Left renal pelvis (tissue), 4 donors: ENCODE results near the gene NME3. TPM values are rescaled to one million over a fixed set of nuclear protein-coding genes. Genes with fewer than 3 reads are reported as not detected.

Source experiments
- DNase-seq, 4 donors: peaks; one replicate each; pipeline ENCODE4 v3.0.0-alpha.2; 2013; ENCODE audit warnings: low read depth in 4 of 4, low spot score in 3 of 4
- polyA plus RNA-seq, 4 donors: library from polyadenylated mRNA; unstranded; fragments of 120-200 nt; gene quantifications; one replicate each; pipeline ENCODE4 v1.2.1, GENCODE V29; 2013; ENCODE audit not compliant: insufficient read length in 4 of 4

Gene NME3
- polyA plus RNA-seq, 4 donors: 18.7 to 46.6 (median 22.9) TPM

DNA sequence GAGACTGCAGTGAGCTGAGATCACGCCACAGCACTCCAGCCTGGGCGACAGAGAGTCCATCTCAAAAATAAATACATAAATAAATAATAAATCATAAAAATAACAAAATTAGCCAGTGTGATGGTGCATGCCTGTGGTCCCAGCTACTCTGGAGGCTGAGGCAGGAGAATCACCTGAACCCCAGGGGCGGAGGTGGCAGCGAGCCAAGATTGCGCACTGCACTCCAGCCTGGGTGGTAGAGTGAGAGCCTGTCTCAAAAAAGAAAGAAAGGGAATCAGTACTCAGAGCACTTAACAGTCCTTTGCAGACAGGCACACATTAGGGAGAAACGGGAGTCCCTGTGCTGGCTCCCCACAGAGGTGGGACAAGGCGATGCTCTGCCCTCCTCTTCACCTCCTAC, 40.3 kb downstream of the NME3 start:
- no peak for DNase-seq

DNA sequence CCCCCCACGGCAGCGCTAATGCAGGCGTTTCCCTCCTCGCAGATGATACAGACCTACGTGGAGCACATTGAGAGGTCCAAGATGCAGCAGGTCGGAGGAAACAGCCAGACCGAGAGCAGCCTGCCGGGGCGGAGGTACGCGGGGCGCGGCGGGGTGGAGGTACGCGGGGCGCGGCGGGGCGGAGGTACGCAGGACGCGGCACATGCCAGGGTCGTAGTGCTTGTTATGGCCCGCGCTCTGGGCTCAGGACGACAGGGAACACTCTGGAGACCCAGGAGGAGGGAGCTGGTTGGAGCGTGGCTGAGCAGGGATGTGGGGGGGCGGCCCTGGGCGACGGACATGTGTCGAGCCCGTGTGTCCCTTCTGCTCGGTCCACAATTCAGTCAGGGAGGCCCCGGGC, 41.9 kb downstream of the NME3 start:
- DNase-seq: no peak

DNA sequence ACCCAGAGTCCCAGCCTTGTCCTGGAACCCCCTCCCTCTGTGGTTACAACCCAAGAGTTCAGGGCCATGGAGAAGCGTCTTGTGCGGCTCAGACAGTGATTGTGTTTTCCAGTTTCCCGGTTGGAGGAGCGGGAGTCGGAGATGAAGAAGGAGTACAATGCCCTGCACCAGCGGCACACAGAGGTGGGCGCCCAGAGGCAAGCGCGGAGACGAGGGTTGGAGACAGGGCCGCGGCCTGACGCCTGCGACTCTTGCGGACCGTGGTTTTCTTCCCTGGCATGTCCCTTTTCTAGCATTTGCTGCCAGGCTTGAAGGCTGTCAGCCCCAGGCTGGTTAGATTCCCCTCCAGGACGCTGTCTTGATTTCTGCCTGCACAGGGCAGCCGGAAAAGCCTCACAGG, 42.3 kb downstream of the NME3 start:
- DNase-seq: no peak

DNA sequence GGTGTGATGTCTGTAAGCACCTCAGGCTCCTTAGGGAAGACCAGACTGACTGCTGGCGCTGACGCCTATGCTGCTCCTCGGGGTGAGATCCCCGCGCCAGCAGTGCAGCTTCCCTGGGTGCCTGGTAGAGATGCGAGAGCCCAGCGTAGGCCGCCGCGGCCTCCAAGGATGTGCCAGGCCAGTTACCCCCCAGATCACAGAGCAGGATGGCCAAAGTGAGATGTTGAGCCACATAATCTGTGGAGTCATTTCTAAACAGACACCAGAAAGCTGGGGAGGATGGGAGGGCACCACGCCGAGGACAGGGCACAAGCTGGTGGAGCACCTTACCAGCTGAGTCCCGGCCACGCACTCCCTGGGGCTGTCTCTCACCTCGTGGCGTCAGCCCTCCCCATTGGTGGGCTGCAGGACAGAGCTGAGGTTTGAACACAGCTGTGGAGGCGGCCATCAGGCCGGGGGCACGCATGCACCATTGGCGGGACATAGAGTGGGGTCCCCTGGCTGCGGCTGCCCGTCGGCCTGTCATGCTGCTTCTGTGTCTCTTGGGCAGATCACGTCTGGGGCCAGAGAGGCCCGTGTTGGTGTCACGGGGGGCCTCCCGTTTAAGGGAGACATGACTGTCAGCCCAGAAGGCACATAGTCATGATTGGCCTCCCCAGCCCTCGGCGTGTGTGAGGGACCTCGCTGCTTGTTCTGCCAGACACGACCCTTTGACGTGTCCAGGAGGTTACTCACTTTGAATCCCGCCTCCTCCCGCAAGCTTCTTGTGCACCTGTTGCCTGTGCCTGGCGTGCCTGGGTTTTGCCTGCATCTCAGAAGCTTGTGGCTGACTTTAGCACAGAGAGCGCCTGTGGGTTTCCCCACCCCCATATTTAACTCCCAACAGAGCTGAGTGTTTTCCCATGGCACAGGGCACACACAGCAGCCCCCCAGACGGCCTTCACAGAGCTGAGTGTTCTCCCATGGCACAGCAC, 43.4 kb downstream of the NME3 start:
- DNase-seq: no peak

DNA sequence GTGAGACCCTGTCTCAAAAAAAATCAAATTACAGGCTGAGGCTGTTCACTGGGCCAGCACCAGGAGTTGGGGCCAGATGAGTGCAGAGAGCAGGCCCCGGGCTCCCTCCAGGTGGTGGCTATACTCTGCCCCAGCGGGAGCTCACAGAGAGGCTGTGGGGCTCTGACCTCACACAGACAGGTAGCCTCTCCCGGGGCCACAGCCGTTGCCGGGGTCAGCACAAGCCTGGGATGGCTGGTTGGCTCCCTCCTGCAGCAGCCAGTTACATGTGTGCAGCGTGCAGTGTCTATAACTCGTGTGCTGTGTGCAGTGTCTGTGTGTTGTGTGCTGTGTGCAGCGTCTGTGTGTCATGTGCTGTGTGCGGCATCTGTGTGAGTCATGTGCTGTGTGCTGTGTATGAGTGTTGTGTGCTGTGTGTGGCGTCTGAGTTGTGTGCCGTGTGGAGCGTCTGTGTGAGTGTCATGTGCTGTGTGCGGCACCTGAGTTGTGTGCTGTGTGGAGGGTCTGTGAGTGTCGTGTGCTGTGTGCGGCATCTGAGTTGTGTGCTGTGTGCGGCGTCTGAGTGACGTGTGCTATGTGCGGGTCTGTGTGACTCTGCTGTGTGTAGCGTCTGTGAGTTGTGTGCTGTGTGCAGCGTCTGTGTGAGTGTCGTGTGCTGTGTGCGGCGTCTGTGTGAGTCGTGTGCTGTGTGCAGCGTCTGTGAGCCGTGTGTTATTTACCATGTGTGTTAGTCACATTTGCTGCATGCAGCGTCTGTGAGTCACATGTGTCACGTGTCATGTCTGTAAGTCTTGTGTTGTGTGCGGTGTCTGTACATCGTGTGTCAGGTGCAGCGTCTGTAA, 44.5 kb downstream of the NME3 start:
- no peak for DNase-seq

- DNase-seq: no peak
Measured at GRCh38 chr16:1724491-1724890, 46.9 kb downstream of the NME3 start.

DNA sequence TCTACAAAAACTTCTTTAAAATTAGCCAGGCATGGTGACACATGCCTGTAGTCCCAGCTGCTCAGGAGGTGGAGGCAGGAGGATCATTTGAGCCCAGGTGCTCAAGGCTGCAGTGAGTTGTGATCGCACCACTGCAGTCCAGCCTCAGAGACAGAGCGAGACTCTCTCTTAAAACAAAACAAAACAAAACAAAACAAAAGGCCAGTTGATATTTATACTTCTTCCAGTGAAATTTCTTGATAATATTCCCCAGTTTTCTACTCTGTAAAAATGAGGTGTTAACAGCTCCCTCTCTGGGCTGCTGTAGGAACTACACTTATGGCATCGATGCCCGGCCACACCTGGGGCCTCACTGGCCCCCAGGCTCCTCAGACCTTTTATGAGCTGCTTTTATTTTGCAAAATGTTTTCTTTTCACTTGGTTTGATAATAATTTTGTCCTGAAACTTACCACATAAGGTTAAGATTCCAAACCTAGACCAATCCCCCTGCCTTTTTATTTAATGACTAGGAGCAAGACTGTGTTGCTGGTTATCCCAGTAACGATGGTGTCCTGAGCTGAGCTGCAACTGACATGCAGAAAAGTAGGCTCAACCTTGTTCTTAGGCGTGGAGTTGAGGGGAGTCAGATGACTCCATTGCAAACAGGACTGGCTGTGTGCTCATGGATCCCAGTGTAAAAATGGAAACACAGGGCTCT, 47.7 kb downstream of the NME3 start:
- no peak for DNase-seq

GRCh38 chr16:1721372-1721771, 50.0 kb downstream of the NME3 start:
- DNase-seq: no peak

Other genes with a start within 250 kb of the NME3 start
- gene TMEM204, start 237.9 kb downstream of the NME3 start, polyA plus RNA-seq: 10 to 100 TPM; 14.7 to 22.7 (median 19.2) TPM
- gene IFT140, start 159.5 kb downstream of the NME3 start, polyA plus RNA-seq: 10 to 100 TPM; 27.2 to 50.1 (median 37.1) TPM
- 10 to 100 TPM; 15.1 to 27.5 (median 18.6) TPM for gene CRAMP1, start 159.2 kb downstream of the NME3 start, polyA plus RNA-seq
- 10 to 100 TPM; 49.3 to 88.7 (median 87.9) TPM for gene JPT2, start 93.3 kb downstream of the NME3 start, polyA plus RNA-seq
- 10 to 100 TPM; 35.3 to 79.2 (median 54.1) TPM for gene MAPK8IP3, start 65.3 kb downstream of the NME3 start, polyA plus RNA-seq
- gene EME2, start 1.3 kb upstream of the NME3 start, polyA plus RNA-seq: 10 to 100 TPM in 1 of 4 donors, 1 to 10 TPM in 3; 5.7 to 16.1 (median 8.0) TPM
- 10 to 100 TPM; 37.1 to 89.4 (median 57.9) TPM for gene MRPS34, start 1.6 kb upstream of the NME3 start, polyA plus RNA-seq
- gene SPSB3, start 11.0 kb upstream of the NME3 start, polyA plus RNA-seq: 10 to 100 TPM; 31.4 to 53.3 (median 35.4) TPM
- gene NUBP2, start 11.4 kb upstream of the NME3 start, polyA plus RNA-seq: 10 to 100 TPM; 32.7 to 58.6 (median 34.8) TPM
- gene IGFALS, start 22.2 kb upstream of the NME3 start, polyA plus RNA-seq: 1 to 10 TPM in 3 of 4 donors, under 1 TPM in 1; 0.15 to 3.6 (median 1.6) TPM
- gene HAGH, start 55.3 kb upstream of the NME3 start, polyA plus RNA-seq: 10 to 100 TPM; 29.7 to 51.8 (median 31.9) TPM
- gene FAHD1, start 55.7 kb upstream of the NME3 start, polyA plus RNA-seq: 10 to 100 TPM; 22.5 to 46.7 (median 34.7) TPM
- 1 to 10 TPM in 2 of 4 donors, under 1 TPM in 2; 0.25 to 3.1 (median 1.00) TPM for gene MEIOB, start 100.6 kb upstream of the NME3 start, polyA plus RNA-seq
- gene HS3ST6, start 146.9 kb upstream of the NME3 start, polyA plus RNA-seq: under 1 TPM in 3 of 4 donors, not detected in 1; 0.27 to 0.63 (median 0.42) TPM
- 10 to 100 TPM; 12.7 to 78.7 (median 58.5) TPM for gene MSRB1, start 171.7 kb upstream of the NME3 start, polyA plus RNA-seq
- under 1 TPM; 0.09 to 0.34 (median 0.13) TPM for gene RPL3L, start 183.1 kb upstream of the NME3 start, polyA plus RNA-seq
- 100 to 1,000 TPM in 3 of 4 donors, 10 to 100 TPM in 1; 86.4 to 134 (median 128) TPM for gene NDUFB10, start 188.0 kb upstream of the NME3 start, polyA plus RNA-seq
- 1,000 to 10,000 TPM; 1,831 to 2,075 (median 1,960) TPM for gene RPS2, start 193.3 kb upstream of the NME3 start, polyA plus RNA-seq
- not detected for gene RNF151, start 195.3 kb upstream of the NME3 start, polyA plus RNA-seq
- 10 to 100 TPM; 25.1 to 46.9 (median 29.1) TPM for gene TBL3, start 200.5 kb upstream of the NME3 start, polyA plus RNA-seq
- 1 to 10 TPM in 1 of 4 donors, under 1 TPM in 3; 0.45 to 3.0 (median 0.78) TPM for gene NOXO1, start 209.9 kb upstream of the NME3 start, polyA plus RNA-seq
- gene GFER, start 212.7 kb upstream of the NME3 start, polyA plus RNA-seq: 10 to 100 TPM; 17.3 to 29.2 (median 23.9) TPM
- gene SYNGR3, start 218.4 kb upstream of the NME3 start, polyA plus RNA-seq: 1 to 10 TPM; 1.7 to 3.1 (median 1.9) TPM
- gene ZNF598, start 238.3 kb upstream of the NME3 start, polyA plus RNA-seq: 10 to 100 TPM; 16.9 to 28.3 (median 18.9) TPM
- gene NPW, start 248.2 kb upstream of the NME3 start, polyA plus RNA-seq: 10 to 100 TPM in 1 of 4 donors, 1 to 10 TPM in 3; 4.2 to 12.3 (median 7.3) TPM